Measurements from ENCODE around the gene TGM6.

GRCh38 chr20:2353231-2353630 is 27.5 kb upstream of the TGM6 start:
- TF ChIP-seq YY1 (IDR thresholded peaks at IDR 0.05; ENCODE audit: low read depth): no peak
- TF ChIP-seq REST (IDR thresholded peaks at IDR 0.05; ENCODE audit: low read depth): no peak
- TF ChIP-seq NFIC (IDR thresholded peaks at IDR 0.05): no peak
- no peak for TF ChIP-seq RAD21 (IDR thresholded peaks at IDR 0.05; ENCODE audit: low read depth)
- TF ChIP-seq TCF12 (IDR thresholded peaks at IDR 0.05; ENCODE audit: low read depth): no peak
- TF ChIP-seq TAF1 (IDR thresholded peaks at IDR 0.05; ENCODE audit: low read depth): no peak
- TF ChIP-seq CREB1 (IDR thresholded peaks at IDR 0.05; ENCODE audit: low read depth): no peak
- TF ChIP-seq MAX (IDR thresholded peaks at IDR 0.05): no peak
- no peak for TF ChIP-seq USF1 (IDR thresholded peaks at IDR 0.05)
- no peak for TF ChIP-seq EP300 (IDR thresholded peaks at IDR 0.05; ENCODE audit: borderline replicate concordance)
